Stimulated activated CD8-positive, alpha-beta memory T cell treated with anti-CD3 and anti-CD28 coated beads, Interleukin-15, amount 100 ng/mL, for 4 hours (primary cell): ENCODE results near the gene SUSD2.
"Not testable (repeated sequence)": the region's sequence is repeated elsewhere in the genome, so short reads cannot be mapped to it uniquely, and the experiment has no call there.

Experiments used
- DNase-seq, 2 donors: peaks; one replicate each; pipeline ENCODE4 v3.0.0-alpha.2; 2020; ENCODE audit warnings: low read depth in 2 of 2

Gene SUSD2

GRCh38 chr22:24214467-24215285, 33.4 kb downstream of the SUSD2 start:
- DNase-seq = no peak

- no peak for DNase-seq
These were observed 35.4 kb downstream of the SUSD2 start for GRCh38 chr22:24216541-24217209.

- no peak for DNase-seq
These were observed 36.1 kb downstream of the SUSD2 start for GRCh38 chr22:24217384-24217783.

GRCh38 chr22:24219750-24220149, 38.5 kb downstream of the SUSD2 start:
- no peak for DNase-seq

GRCh38 chr22:24224468-24224867, 43.2 kb downstream of the SUSD2 start:
- no peak for DNase-seq

GRCh38 chr22:24225044-24225601, 43.8 kb downstream of the SUSD2 start:
- DNase-seq = no peak

GRCh38 chr22:24225951-24226350, 44.7 kb downstream of the SUSD2 start:
- no peak for DNase-seq

GRCh38 chr22:24230911-24231656, 49.8 kb downstream of the SUSD2 start:
- DNase-seq = peak in 1 of 2 donors; percentile 39

GRCh38 chr22:24231706-24232105, 50.4 kb downstream of the SUSD2 start:
- DNase-seq = no peak

- no peak for DNase-seq
These were observed 50.8 kb downstream of the SUSD2 start for GRCh38 chr22:24232124-24232523.

GRCh38 chr22:24232725-24233124, 51.4 kb downstream of the SUSD2 start:
- no peak for DNase-seq

GRCh38 chr22:24233235-24233634, 51.9 kb downstream of the SUSD2 start:
- DNase-seq = no peak

- no peak for DNase-seq
These were observed 52.5 kb downstream of the SUSD2 start for GRCh38 chr22:24233816-24234215.

GRCh38 chr22:24235315-24235714, 54.0 kb downstream of the SUSD2 start:
- DNase-seq = no peak

GRCh38 chr22:24236656-24237055, 55.4 kb downstream of the SUSD2 start:
- DNase-seq = no peak

- not testable (repeated sequence) for DNase-seq
These were observed 56.9 kb downstream of the SUSD2 start for GRCh38 chr22:24238101-24238694.
